ENCODE results near the gene SLC13A5. TPM values are rescaled to one million over a fixed set of nuclear protein-coding genes. Genes with fewer than 3 reads are reported as not detected.
"Not testable (repeated sequence)": the region's sequence is repeated elsewhere in the genome, so short reads cannot be mapped to it uniquely, and the experiment has no call there.

The SLC13A5 gene
- total RNA-seq, 2 experiments from 2014 or later, result not detected

GRCh38 chr17:6675201-6675825 is 37.9 kb downstream of the SLC13A5 start:
- no peak for DNase-seq
- no peaks in the 10 kb centered on the region for H3K9me3 Mint-ChIP-seq (ENCODE audit: low read depth)
- no peak for ATAC-seq
- CTCF ChIA-PET, result interaction anchor here (0.6 kb wide), 1 partner anchor 202 kb away, joined by 3 read pairs; no protein-coding TSS in a partner anchor
- peaks cover 12% of the 10 kb centered on the region for H3K4me1 Mint-ChIP-seq
- no peak overlapping the region for H3K27ac Mint-ChIP-seq
- H3K4me3 Mint-ChIP-seq, result no peak overlapping the region
- no peaks in the 10 kb centered on the region for H3K36me3 Mint-ChIP-seq
- peaks cover 39% of the 10 kb centered on the region for H3K27me3 Mint-ChIP-seq

GRCh38 chr17:6674586-6674985 is 38.6 kb downstream of the SLC13A5 start:
- ATAC-seq, result no peak
- H3K9me3 Mint-ChIP-seq (ENCODE audit: low read depth), result no peaks in the 10 kb centered on the region
- H3K36me3 Mint-ChIP-seq, result no peaks in the 10 kb centered on the region
- H3K27me3 Mint-ChIP-seq, result peaks cover 33% of the 10 kb centered on the region
- H3K4me3 Mint-ChIP-seq, result no peak overlapping the region
- CTCF ChIA-PET, result no interaction called here
- no peak for DNase-seq
- H3K27ac Mint-ChIP-seq, result no peak overlapping the region
- peaks cover 12% of the 10 kb centered on the region for H3K4me1 Mint-ChIP-seq

- H3K4me1 Mint-ChIP-seq, result no peaks in the 10 kb centered on the region
- DNase-seq (no peak), ATAC-seq (no peak)
- H3K36me3 Mint-ChIP-seq, result no peaks in the 10 kb centered on the region
- no peak overlapping the region for H3K27ac Mint-ChIP-seq
- H3K4me3 Mint-ChIP-seq, result no peak overlapping the region
- no peaks in the 10 kb centered on the region for H3K9me3 Mint-ChIP-seq (ENCODE audit: low read depth)
- peaks cover 15% of the 10 kb centered on the region for H3K27me3 Mint-ChIP-seq
- CTCF ChIA-PET, result interaction anchor here (1.2 kb wide), 2 partner anchors 10 to 11 kb away, joined by 3 to 5 read pairs; no protein-coding TSS in a partner anchor
Observed at GRCh38 chr17:6671431-6671830, 41.7 kb downstream of the SLC13A5 start.

GRCh38 chr17:6670999-6671398 is 42.2 kb downstream of the SLC13A5 start:
- Mint-ChIP-seq H3K4me1 (no peaks in the 10 kb centered on the region), H3K9me3 (ENCODE audit: low read depth) (no peaks in the 10 kb centered on the region), H3K27ac (no peak overlapping the region), H3K4me3 (no peak overlapping the region), H3K27me3 (peaks cover 14% of the 10 kb centered on the region), H3K36me3 (no peaks in the 10 kb centered on the region)
- CTCF ChIA-PET, result interaction anchor here (1.2 kb wide), 2 partner anchors 9 to 11 kb away, joined by 3 to 5 read pairs; no protein-coding TSS in a partner anchor
- no peak for ATAC-seq
- no peak for DNase-seq

GRCh38 chr17:6670571-6670970 is 42.6 kb downstream of the SLC13A5 start:
- H3K27ac Mint-ChIP-seq, result no peak overlapping the region

GRCh38 chr17:6669479-6670212 is 43.5 kb downstream of the SLC13A5 start:
- H3K27ac Mint-ChIP-seq, result no peak overlapping the region
- peak; percentile 36 for ATAC-seq
- H3K36me3 Mint-ChIP-seq, result no peaks in the 10 kb centered on the region
- H3K4me3 Mint-ChIP-seq, result no peak overlapping the region
- no peak for DNase-seq
- no peaks in the 10 kb centered on the region for H3K9me3 Mint-ChIP-seq (ENCODE audit: low read depth)
- no peaks in the 10 kb centered on the region for H3K4me1 Mint-ChIP-seq
- CTCF ChIA-PET, result interaction anchor here (0.8 kb wide), 1 partner anchor 197 kb away, joined by 3 read pairs; no protein-coding TSS in a partner anchor
- peaks cover 15% of the 10 kb centered on the region for H3K27me3 Mint-ChIP-seq

More at GRCh38 chr17:6670571-6670970, 42.6 kb downstream of the SLC13A5 start:
- DNase-seq (no peak), ATAC-seq (no peak)
- Mint-ChIP-seq H3K9me3 (ENCODE audit: low read depth) (no peaks in the 10 kb centered on the region), H3K27me3 (peaks cover 12% of the 10 kb centered on the region), H3K4me3 (no peak overlapping the region), H3K36me3 (no peaks in the 10 kb centered on the region), H3K4me1 (no peaks in the 10 kb centered on the region)
- CTCF ChIA-PET, result interaction anchor here (1.2 kb wide), 2 partner anchors 9 to 10 kb away, joined by 3 to 5 read pairs; no protein-coding TSS in a partner anchor

GRCh38 chr17:6668727-6669425 is 44.3 kb downstream of the SLC13A5 start:
- Mint-ChIP-seq H3K36me3 (no peaks in the 10 kb centered on the region), H3K9me3 (ENCODE audit: low read depth) (no peaks in the 10 kb centered on the region), H3K27me3 (peaks cover 18% of the 10 kb centered on the region), H3K4me1 (no peaks in the 10 kb centered on the region), H3K4me3 (no peak overlapping the region), H3K27ac (no peak overlapping the region)
- ATAC-seq, result no peak
- CTCF ChIA-PET, result interaction anchor here (0.8 kb wide), 1 partner anchor 196 kb away, joined by 3 read pairs; no protein-coding TSS in a partner anchor
- DNase-seq, result no peak

- no peak for ATAC-seq
- DNase-seq, result no peak
Observed at GRCh38 chr17:6668219-6668618, 45.0 kb downstream of the SLC13A5 start.

GRCh38 chr17:6667516-6667915 is 45.7 kb downstream of the SLC13A5 start:
- no peak for ATAC-seq
- Mint-ChIP-seq H3K27me3 (peaks cover 27% of the 10 kb centered on the region), H3K4me1 (peaks cover 2% of the 10 kb centered on the region), H3K36me3 (no peaks in the 10 kb centered on the region), H3K27ac (no peak overlapping the region), H3K4me3 (no peak overlapping the region), H3K9me3 (ENCODE audit: low read depth) (no peaks in the 10 kb centered on the region)
- DNase-seq, result no peak
- CTCF ChIA-PET, result interaction anchor here (1.3 to 2.5 kb wide), 6 partner anchors 9 to 176 kb away, joined by 3 to 12 read pairs (median 5); no protein-coding TSS in a partner anchor

More at GRCh38 chr17:6668219-6668618, 45.0 kb downstream of the SLC13A5 start:
- H3K9me3 Mint-ChIP-seq (ENCODE audit: low read depth), result no peaks in the 10 kb centered on the region
- H3K4me1 Mint-ChIP-seq, result no peaks in the 10 kb centered on the region
- no peak overlapping the region for H3K27ac Mint-ChIP-seq
- CTCF ChIA-PET, result interaction anchor here (2.5 kb wide), 1 partner anchor 175 kb away, joined by 12 read pairs; no protein-coding TSS in a partner anchor
- H3K4me3 Mint-ChIP-seq, result no peak overlapping the region
- peaks cover 22% of the 10 kb centered on the region for H3K27me3 Mint-ChIP-seq
- no peaks in the 10 kb centered on the region for H3K36me3 Mint-ChIP-seq

- no peak overlapping the region for H3K4me3 Mint-ChIP-seq
- H3K27ac Mint-ChIP-seq, result no peak overlapping the region
- peaks cover 34% of the 10 kb centered on the region for H3K27me3 Mint-ChIP-seq
- CTCF ChIA-PET, result interaction anchor here (0.7 to 2.5 kb wide), 19 partner anchors 9 to 338 kb away, joined by 3 to 12 read pairs (median 4); no protein-coding TSS in a partner anchor
- H3K36me3 Mint-ChIP-seq, result no peaks in the 10 kb centered on the region
- DNase-seq (no peak), ATAC-seq (no peak)
- H3K9me3 Mint-ChIP-seq (ENCODE audit: low read depth), result no peaks in the 10 kb centered on the region
- peaks cover 7% of the 10 kb centered on the region for H3K4me1 Mint-ChIP-seq
Observed at GRCh38 chr17:6666557-6666956, 46.6 kb downstream of the SLC13A5 start.

- DNase-seq (peak; percentile 65), ATAC-seq (peak; percentile 76)
- Mint-ChIP-seq H3K4me1 (peaks cover 12% of the 10 kb centered on the region), H3K27me3 (peaks cover 37% of the 10 kb centered on the region), H3K27ac (no peak overlapping the region), H3K4me3 (no peak overlapping the region), H3K9me3 (ENCODE audit: low read depth) (no peaks in the 10 kb centered on the region), H3K36me3 (no peaks in the 10 kb centered on the region)
- CTCF ChIA-PET, result interaction anchor here (0.7 to 2.5 kb wide), 20 partner anchors 9 to 338 kb away, joined by 3 to 12 read pairs (median 4); no protein-coding TSS in a partner anchor
Observed at GRCh38 chr17:6666077-6666521, 47.1 kb downstream of the SLC13A5 start.

GRCh38 chr17:6663200-6663599 is 50.0 kb downstream of the SLC13A5 start:
- not testable (repeated sequence) for H3K9me3 Mint-ChIP-seq (ENCODE audit: low read depth); H3K36me3 Mint-ChIP-seq; DNase-seq; H3K4me3 Mint-ChIP-seq; ATAC-seq; H3K27ac Mint-ChIP-seq
- H3K4me1 Mint-ChIP-seq, result peaks cover 28% of the 10 kb centered on the region
- CTCF ChIA-PET, result interaction anchor here (1.2 to 1.3 kb wide), 2 partner anchors 15 to 248 kb away, joined by 4 to 5 read pairs; no protein-coding TSS in a partner anchor
- H3K27me3 Mint-ChIP-seq, result peaks cover 54% of the 10 kb centered on the region

- Mint-ChIP-seq H3K9me3 (ENCODE audit: low read depth) (no peaks in the 10 kb centered on the region), H3K4me3 (no peak overlapping the region), H3K4me1 (peaks cover 38% of the 10 kb centered on the region), H3K36me3 (peaks cover 3% of the 10 kb centered on the region), H3K27me3 (peaks cover 48% of the 10 kb centered on the region), H3K27ac (no peak overlapping the region)
- CTCF ChIA-PET, result interaction anchor here (0.8 to 1.5 kb wide), 7 partner anchors 10 to 343 kb away, joined by 3 to 5 read pairs (median 3); no protein-coding TSS in a partner anchor
- DNase-seq (no peak), ATAC-seq (no peak)
Observed at GRCh38 chr17:6661464-6661848, 51.7 kb downstream of the SLC13A5 start.

Measured in activated CD8-positive, alpha-beta memory T cell treated with anti-CD3 and anti-CD28 coated beads, Interleukin-2, amount 10 ng/mL, durations not matched to agents 7 days and 5 days (primary cell).